Mammary epithelial cell (primary cell): ENCODE data around the gene MED13.

ENCODE experiments used
- CTCF ChIP-seq, 2 donors: IDR thresholded peaks in 1 of 2; conservative IDR thresholded peaks in 1 of 2; 2 replicates each; pipeline ENCODE4 v1.5.1; 2011 to 2012; ENCODE audit warnings: inconsistent platforms in 2 of 2, low read length in 2 of 2, mild to moderate bottlenecking in 2 of 2, control low read depth in 1 of 2, low read depth in 1 of 2; ENCODE audit not compliant: insufficient read depth in 1 of 2; ENCODE audit errors: extremely low read depth in 1 of 2
- EZH2 ChIP-seq: IDR thresholded peaks from 2 replicates; pipeline ENCODE4 v1.6.1; 2012; ENCODE audit warnings: low read length, inconsistent platforms, borderline replicate concordance

GRCh38 chr17:61966191-61966590 lies 98.9 kb downstream of the MED13 start:
- no peak for TF ChIP-seq CTCF (conservative IDR thresholded peaks at IDR 0.05 in 1 of 2, IDR thresholded peaks at IDR 0.05 in 1 of 2; ENCODE audit: extremely low read depth in 1 of 2, insufficient read depth in 1 of 2, low read depth in 1 of 2, low read length in 2 of 2)
- no peak for TF ChIP-seq EZH2
